Activated naive CD8-positive, alpha-beta T cell treated with anti-CD3 and anti-CD28 coated beads, Interleukin-2, amount 50 U/mL, for 24 hours (primary cell): ENCODE measurements around the gene LMF1.

Experiments
- ATAC-seq: fragments of 150-1000 bp; cut with Tn5 transposase; one replicate; pipeline ENCODE4 v1.10.0; 2021
- DNase-seq: peaks from one replicate; pipeline ENCODE4 v3.0.0; 2021
- H3K27ac Mint-ChIP-seq: one replicate; pipeline ENCODE4 v1.8.0; 2021; ENCODE audit warnings: mild to moderate bottlenecking, mixed read lengths
- H3K27me3 Mint-ChIP-seq: one replicate; pipeline ENCODE4 v1.8.0; 2021; ENCODE audit warnings: mixed read lengths
- H3K36me3 Mint-ChIP-seq: one replicate; pipeline ENCODE4 v1.8.0; 2021; ENCODE audit warnings: low read depth, mixed read lengths
- H3K4me1 Mint-ChIP-seq: one replicate; pipeline ENCODE4 v1.8.0; 2021; ENCODE audit warnings: mixed read lengths
- H3K4me3 Mint-ChIP-seq: one replicate; pipeline ENCODE4 v1.8.0; 2021; ENCODE audit warnings: mild to moderate bottlenecking, moderate library complexity, mixed read lengths
- H3K9me3 Mint-ChIP-seq: one replicate; pipeline ENCODE4 v1.8.0; 2021; ENCODE audit warnings: mixed read lengths

LMF1 gene

DNA sequence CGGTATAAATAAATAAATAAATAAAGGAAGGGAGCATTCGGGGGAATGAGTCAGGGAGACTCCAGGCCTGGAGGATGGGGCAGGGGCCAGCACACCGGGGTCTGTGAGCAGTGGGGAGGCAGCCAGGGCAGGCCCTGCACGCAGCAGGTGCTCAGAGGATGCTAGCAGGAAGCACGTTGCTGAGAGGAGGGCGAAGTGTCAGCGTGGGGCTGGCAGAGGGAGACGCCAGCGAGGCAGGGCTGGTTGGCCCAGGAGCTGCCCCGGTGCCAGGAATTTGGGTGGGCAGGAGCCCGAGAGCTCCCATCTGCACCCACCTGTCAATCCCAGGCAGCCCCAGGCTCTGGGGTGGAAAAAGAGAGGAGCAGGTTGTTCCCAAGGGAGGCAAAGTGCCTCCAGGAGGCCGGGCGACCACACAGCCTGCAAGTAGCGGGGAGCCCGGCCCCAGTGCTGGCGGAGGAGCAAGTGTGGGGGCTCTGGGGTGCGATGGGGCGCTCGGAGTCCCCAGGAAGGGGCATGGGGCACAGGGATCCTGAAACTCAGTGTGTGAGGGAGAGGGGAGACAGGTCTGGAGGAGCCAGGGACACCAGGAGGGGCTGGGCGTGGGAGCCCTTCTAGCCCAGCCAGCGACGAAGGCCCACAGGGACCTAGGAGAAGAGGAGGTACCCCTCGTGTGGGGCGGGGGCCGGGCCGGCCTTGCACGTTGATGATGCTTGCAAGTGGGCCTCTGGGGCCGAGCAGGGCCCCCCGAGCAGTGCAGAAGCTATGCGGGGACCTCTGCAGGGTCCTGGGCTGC is 38.8 kb upstream of the LMF1 start:
- no peaks in the 10 kb centered on the region for H3K36me3 Mint-ChIP-seq
- H3K27ac Mint-ChIP-seq: no peak overlapping the region
- peaks cover 19% of the 10 kb centered on the region for H3K4me1 Mint-ChIP-seq
- peaks cover 9% of the 10 kb centered on the region for H3K27me3 Mint-ChIP-seq
- no peak for ATAC-seq
- H3K9me3 Mint-ChIP-seq: no peaks in the 10 kb centered on the region
- no peak for DNase-seq
- H3K4me3 Mint-ChIP-seq: no peak overlapping the region

- Mint-ChIP-seq H3K4me3 (no peak overlapping the region), H3K27ac (no peak overlapping the region), H3K4me1 (peaks cover 34% of the 10 kb centered on the region), H3K9me3 (no peaks in the 10 kb centered on the region), H3K36me3 (no peaks in the 10 kb centered on the region), H3K27me3 (peaks cover 9% of the 10 kb centered on the region)
- ATAC-seq (no peak), DNase-seq (no peak)
These were observed 37.3 kb upstream of the LMF1 start for GRCh38 chr16:1008085-1008484.

- Mint-ChIP-seq H3K9me3 (no peaks in the 10 kb centered on the region), H3K27ac (no peak overlapping the region), H3K4me3 (no peak overlapping the region), H3K27me3 (peaks cover 9% of the 10 kb centered on the region), H3K4me1 (peaks cover 41% of the 10 kb centered on the region), H3K36me3 (no peaks in the 10 kb centered on the region)
- DNase-seq: no peak
- ATAC-seq: no peak
These were observed 36.6 kb upstream of the LMF1 start for GRCh38 chr16:1007284-1007850.

DNA sequence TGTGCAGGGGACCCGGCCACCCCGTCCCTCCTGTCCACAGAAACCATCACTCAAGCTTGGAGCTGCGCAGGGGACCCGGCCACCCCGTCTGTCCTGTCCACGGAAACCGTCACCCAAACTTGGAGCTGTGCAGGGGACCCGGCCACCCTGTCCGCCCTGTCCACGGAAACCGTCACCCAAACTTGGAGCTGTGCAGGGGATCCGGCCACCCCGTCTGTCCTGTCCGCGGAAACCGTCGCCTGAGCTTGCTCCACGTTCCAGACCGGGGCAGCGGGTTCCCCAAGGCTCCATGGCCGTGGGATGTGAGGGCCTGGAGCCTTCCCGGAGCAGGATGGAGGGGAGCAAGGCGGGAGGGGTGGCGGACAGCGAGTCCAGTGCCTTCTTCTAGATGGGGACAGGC is 36.0 kb upstream of the LMF1 start:
- Mint-ChIP-seq H3K4me3 (no peak overlapping the region), H3K4me1 (peaks cover 45% of the 10 kb centered on the region), H3K36me3 (no peaks in the 10 kb centered on the region), H3K27me3 (peaks cover 9% of the 10 kb centered on the region), H3K9me3 (no peaks in the 10 kb centered on the region), H3K27ac (no peak overlapping the region)
- no peak for ATAC-seq
- no peak for DNase-seq

DNA sequence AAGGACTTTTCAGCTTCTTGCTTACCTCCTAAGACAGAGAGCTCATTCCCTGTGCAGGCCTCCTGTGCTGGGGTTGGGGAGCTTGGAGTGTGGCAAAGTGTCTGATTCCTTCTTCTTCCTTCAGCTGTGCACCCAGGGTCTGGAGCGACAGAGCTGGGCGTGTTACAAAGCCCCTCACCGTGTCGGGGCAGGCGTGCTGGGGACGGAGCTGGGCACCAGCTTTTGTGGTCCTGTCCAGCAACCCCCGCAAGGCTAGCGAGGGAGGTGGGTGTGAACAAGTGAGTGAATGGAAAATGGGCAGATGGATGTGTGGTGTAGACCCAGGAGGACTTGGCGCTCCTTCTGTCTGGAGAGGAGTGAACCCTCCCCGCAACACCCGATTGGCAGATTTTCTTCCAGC is 34.5 kb upstream of the LMF1 start:
- DNase-seq (no peak), ATAC-seq (no peak)
- Mint-ChIP-seq H3K4me1 (peaks cover 47% of the 10 kb centered on the region), H3K27me3 (peaks cover 6% of the 10 kb centered on the region), H3K36me3 (no peaks in the 10 kb centered on the region), H3K9me3 (no peaks in the 10 kb centered on the region), H3K4me3 (no peak overlapping the region), H3K27ac (no peak overlapping the region)

DNA sequence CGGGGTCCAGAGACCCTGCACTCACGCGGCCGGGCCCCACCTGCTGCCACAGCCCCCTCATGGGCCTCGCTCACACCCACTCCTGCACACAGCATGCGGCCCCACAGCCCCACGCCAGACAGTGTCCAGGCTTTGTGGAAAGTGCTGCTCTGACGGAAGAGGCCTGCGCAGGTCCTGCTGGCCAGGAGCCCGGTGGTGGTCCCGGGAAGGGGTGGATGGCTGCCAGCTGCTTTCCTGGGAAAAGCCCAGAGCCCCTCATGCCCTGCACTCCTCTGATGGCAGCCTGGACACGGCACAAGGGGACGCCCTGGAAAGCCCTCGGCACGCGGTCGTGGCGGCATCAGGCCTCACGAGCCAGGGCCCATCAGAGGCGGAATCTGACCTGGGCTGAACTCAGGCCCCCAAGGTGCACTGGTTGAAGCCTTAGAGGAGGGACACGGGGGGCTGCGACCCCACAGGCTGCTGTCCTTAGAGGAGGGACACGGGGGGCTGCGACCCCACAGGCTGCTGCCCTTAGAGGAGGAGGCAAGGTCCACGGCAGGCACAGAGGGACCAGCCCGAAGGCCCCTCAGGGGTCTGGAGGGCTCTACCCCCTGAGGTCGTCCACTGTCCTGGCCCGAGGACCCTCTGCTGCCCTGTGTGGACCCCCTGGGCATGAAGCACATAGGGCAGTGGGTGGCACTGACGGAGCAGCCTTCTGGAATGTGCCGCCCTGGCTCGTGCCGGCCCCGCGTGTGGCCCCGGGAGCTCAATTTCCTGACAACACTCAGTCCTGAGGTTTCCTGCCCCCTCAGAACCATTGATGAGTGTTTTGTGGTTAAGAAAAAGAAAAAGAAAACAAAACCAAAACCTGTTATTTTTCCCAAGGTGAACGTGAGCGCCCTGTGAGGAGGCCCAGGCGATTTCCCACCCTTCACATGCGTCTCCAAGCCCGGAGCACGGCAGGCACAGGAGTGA is 32.9 kb upstream of the LMF1 start:
- Mint-ChIP-seq H3K27me3 (peaks cover 4% of the 10 kb centered on the region), H3K36me3 (no peaks in the 10 kb centered on the region), H3K9me3 (no peaks in the 10 kb centered on the region), H3K27ac (peak overlapping the region; percentile 77), H3K4me3 (peak overlapping the region; percentile 48), H3K4me1 (peaks cover 47% of the 10 kb centered on the region)
- ATAC-seq: peak; percentile 56
- DNase-seq: peak; percentile 67

GRCh38 chr16:1002399-1003166 is 31.8 kb upstream of the LMF1 start:
- peak; percentile 83 for ATAC-seq
- peaks cover 56% of the 10 kb centered on the region for H3K4me1 Mint-ChIP-seq
- H3K27me3 Mint-ChIP-seq: peaks cover 6% of the 10 kb centered on the region
- no peaks in the 10 kb centered on the region for H3K36me3 Mint-ChIP-seq
- no peaks in the 10 kb centered on the region for H3K9me3 Mint-ChIP-seq
- peak overlapping the region; percentile 48 for H3K4me3 Mint-ChIP-seq
- H3K27ac Mint-ChIP-seq: peak overlapping the region; percentile 82
- peak; percentile 89 for DNase-seq

- no peak overlapping the region for H3K4me3 Mint-ChIP-seq
- DNase-seq (no peak), ATAC-seq (no peak)
- H3K27ac Mint-ChIP-seq: no peak overlapping the region
- no peaks in the 10 kb centered on the region for H3K36me3 Mint-ChIP-seq
- no peaks in the 10 kb centered on the region for H3K9me3 Mint-ChIP-seq
- H3K27me3 Mint-ChIP-seq: peaks cover 7% of the 10 kb centered on the region
- H3K4me1 Mint-ChIP-seq: peaks cover 69% of the 10 kb centered on the region
These were observed 30.3 kb upstream of the LMF1 start for GRCh38 chr16:1001096-1001495.

GRCh38 chr16:1000608-1001007 is 29.8 kb upstream of the LMF1 start:
- H3K36me3 Mint-ChIP-seq: no peaks in the 10 kb centered on the region
- no peak overlapping the region for H3K4me3 Mint-ChIP-seq
- H3K4me1 Mint-ChIP-seq: peaks cover 69% of the 10 kb centered on the region
- ATAC-seq (no peak), DNase-seq (no peak)
- no peaks in the 10 kb centered on the region for H3K9me3 Mint-ChIP-seq
- peaks cover 8% of the 10 kb centered on the region for H3K27me3 Mint-ChIP-seq
- H3K27ac Mint-ChIP-seq: no peak overlapping the region

DNA sequence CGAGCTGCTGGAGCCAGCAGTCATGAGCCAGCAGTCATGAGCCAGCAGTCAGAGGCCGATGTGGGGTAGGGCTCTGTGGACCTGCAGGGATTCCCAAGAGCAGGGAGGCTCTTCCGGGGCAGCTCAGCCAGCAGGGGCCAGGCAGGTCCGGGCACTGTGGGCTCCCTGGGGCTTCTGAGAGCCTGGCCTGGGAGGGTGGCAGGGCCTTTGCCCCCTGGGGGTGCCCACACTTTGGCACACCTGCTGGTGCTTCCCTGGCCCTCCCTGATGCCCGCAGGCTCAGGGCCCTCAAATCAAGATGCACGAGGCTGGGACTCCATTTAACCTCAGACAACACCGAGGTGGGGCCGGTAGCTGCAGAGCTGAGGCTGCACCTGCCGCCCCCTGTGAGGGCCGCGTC is 28.9 kb upstream of the LMF1 start:
- Mint-ChIP-seq H3K4me3 (no peak overlapping the region), H3K27ac (no peak overlapping the region), H3K36me3 (peaks cover 3% of the 10 kb centered on the region), H3K9me3 (no peaks in the 10 kb centered on the region), H3K4me1 (peaks cover 71% of the 10 kb centered on the region), H3K27me3 (peaks cover 11% of the 10 kb centered on the region)
- ATAC-seq (no peak), DNase-seq (no peak)

- ATAC-seq (no peak), DNase-seq (no peak)
- Mint-ChIP-seq H3K27me3 (peaks cover 11% of the 10 kb centered on the region), H3K9me3 (no peaks in the 10 kb centered on the region), H3K4me1 (peaks cover 66% of the 10 kb centered on the region), H3K27ac (no peak overlapping the region), H3K36me3 (peaks cover 3% of the 10 kb centered on the region), H3K4me3 (no peak overlapping the region)
These were observed 27.8 kb upstream of the LMF1 start for GRCh38 chr16:998615-999014.

DNA sequence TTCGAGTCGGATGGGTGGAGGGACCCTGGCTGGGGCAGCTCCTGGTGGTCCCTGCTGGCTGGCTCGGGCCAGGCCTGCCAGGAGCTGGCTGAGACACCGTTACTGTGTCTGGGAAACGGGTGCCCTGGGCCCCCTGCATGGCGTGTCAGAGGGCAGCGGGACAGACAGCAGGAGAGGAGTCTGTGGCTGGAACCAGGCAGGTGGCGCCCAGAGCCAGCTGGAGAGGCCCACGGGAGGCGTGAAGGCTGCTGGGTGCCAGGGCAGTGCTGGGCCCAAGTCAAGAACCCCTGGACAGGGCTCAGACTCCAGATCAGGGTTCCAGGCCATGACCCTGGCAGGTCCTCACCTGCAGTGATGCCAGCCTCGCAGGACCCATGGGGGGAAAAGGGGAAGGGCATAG is 27.4 kb upstream of the LMF1 start:
- H3K27me3 Mint-ChIP-seq: peaks cover 11% of the 10 kb centered on the region
- H3K36me3 Mint-ChIP-seq: peaks cover 3% of the 10 kb centered on the region
- H3K27ac Mint-ChIP-seq: peak overlapping the region; percentile 34
- peaks cover 62% of the 10 kb centered on the region for H3K4me1 Mint-ChIP-seq
- peak; percentile 3 for ATAC-seq
- DNase-seq: no peak
- H3K9me3 Mint-ChIP-seq: no peaks in the 10 kb centered on the region
- H3K4me3 Mint-ChIP-seq: peak overlapping the region; percentile 46

DNA sequence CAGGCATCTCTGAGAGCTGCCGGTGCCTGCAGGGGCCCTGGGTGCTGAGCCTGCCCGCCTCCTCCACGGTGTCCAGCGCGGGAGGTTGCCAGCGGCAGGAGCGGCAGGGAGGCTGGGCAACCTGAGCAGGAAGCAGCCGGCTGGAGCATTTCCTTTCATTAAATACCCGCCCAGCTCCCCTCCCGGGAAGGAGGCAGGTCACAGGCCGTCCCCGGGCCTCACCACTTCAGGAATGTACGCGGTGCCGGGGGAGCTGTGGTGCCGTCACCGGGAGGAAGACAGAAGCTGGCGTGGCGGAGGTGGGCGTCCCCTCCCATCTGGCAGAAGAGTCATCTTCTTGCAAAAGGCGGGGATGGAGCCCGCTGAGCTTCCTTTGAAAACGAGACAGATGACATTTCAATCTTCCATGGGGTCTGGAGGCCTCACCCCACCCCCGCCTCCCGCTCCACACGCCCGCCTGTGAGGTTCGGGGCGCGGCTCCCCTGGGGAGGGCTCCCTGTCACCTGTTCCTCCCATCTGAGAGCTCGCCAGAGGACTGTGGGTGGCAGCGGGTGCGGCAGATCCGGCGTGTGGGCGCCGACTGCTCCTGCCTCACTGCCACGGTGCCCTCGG is 26.8 kb upstream of the LMF1 start:
- Mint-ChIP-seq H3K36me3 (peaks cover 3% of the 10 kb centered on the region), H3K4me1 (peaks cover 55% of the 10 kb centered on the region)

GRCh38 chr16:996681-997080 is 25.9 kb upstream of the LMF1 start:
- Mint-ChIP-seq H3K27me3 (peaks cover 11% of the 10 kb centered on the region), H3K27ac (no peak overlapping the region), H3K4me1 (peaks cover 49% of the 10 kb centered on the region), H3K36me3 (peaks cover 3% of the 10 kb centered on the region), H3K4me3 (peak overlapping the region; percentile 13), H3K9me3 (no peaks in the 10 kb centered on the region)
- no peak for DNase-seq
- peak; percentile 10 for ATAC-seq

More for the DNA sequence above, 26.8 kb upstream of the LMF1 start:
- Mint-ChIP-seq H3K27me3 (peaks cover 11% of the 10 kb centered on the region), H3K27ac (peak overlapping the region; percentile 34), H3K4me3 (peak overlapping the region; percentile 46), H3K9me3 (no peaks in the 10 kb centered on the region)
- DNase-seq (peak; percentile 56), ATAC-seq (peak; percentile 60)
